ENCODE measurements around the gene MYLK4.

DNA sequence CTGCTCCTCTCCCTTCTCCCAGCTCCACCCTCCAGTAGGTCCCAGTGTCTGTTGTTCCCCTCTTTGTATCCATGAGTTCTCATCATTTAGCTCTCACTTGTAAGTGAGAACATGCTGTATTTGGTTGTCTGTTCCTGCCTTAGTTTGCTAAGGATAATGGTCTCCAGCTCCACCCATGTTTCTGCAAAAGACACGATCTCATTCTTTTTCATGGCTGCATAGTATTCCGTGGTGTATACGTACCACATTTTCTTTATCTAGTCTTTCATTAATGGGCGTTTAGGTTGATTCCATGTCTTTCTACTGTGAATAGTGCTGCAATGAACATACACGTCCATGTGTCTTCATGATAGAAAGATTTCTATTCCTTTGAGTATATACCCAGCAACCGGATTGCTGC, 136.6 kb downstream of the MYLK4 start:
- TF ChIP-seq CTCF (IDR thresholded peaks at IDR 0.05) (no peak), POLR2A (IDR thresholded peaks at IDR 0.05) (no peak)
